Osteoblast (primary cell): ENCODE data around the gene POU6F2. TPM values are rescaled to one million over a fixed set of nuclear protein-coding genes. Genes with fewer than 3 reads are reported as not detected.

Source experiments
- DNase-seq: peaks from one replicate; pipeline ENCODE4 v3.0.0; 2011; ENCODE audit warnings: low spot score, mixed read lengths; ENCODE audit not compliant: insufficient read length; ENCODE audit errors: missing footprints
- H2AFZ ChIP-seq: 2 replicates; pipeline ENCODE4 v1.6.0; 2011; ENCODE audit warnings: mild to moderate bottlenecking, low read length
- H3K27ac ChIP-seq: 2 replicates; pipeline ENCODE4 v1.5.1; 2011; ENCODE audit warnings: mild to moderate bottlenecking, low read depth, low read length, moderate library complexity
- H3K27me3 ChIP-seq: 2 replicates; pipeline ENCODE4 v1.6.0; 2012; ENCODE audit warnings: mild to moderate bottlenecking, control low read depth, inconsistent platforms, low read length, moderate library complexity; ENCODE audit not compliant: insufficient read depth
- H3K36me3 ChIP-seq: 2 replicates; pipeline ENCODE4 v1.5.1; 2011; ENCODE audit warnings: mild to moderate bottlenecking, low read length, control low read depth, moderate library complexity; ENCODE audit not compliant: insufficient read depth
- H3K4me1 ChIP-seq: 2 replicates; pipeline ENCODE4 v1.5.1; 2011; ENCODE audit warnings: mild to moderate bottlenecking, low read length, control low read depth, moderate library complexity; ENCODE audit not compliant: insufficient read depth
- H3K4me2 ChIP-seq: 2 replicates; pipeline ENCODE4 v1.6.0; 2011; ENCODE audit warnings: mild to moderate bottlenecking, low read length; ENCODE audit not compliant: insufficient read depth
- H3K4me3 ChIP-seq: fragments of 200-600 bp; sonication (generic); 3 replicates; pipeline ENCODE4 v1.5.1; 2012; ENCODE audit warnings: mild to moderate bottlenecking, low read length, inconsistent platforms; ENCODE audit not compliant: insufficient read depth
- H3K79me2 ChIP-seq: 2 replicates; pipeline ENCODE4 v1.6.0; 2012; ENCODE audit warnings: mild to moderate bottlenecking, low read length, control low read depth, inconsistent platforms; ENCODE audit not compliant: insufficient read depth
- H3K9me3 ChIP-seq: 2 replicates; pipeline ENCODE4 v1.5.1; 2011; ENCODE audit warnings: low read depth, low read length, control low read depth
- H4K20me1 ChIP-seq: 2 replicates; pipeline ENCODE4 v1.6.0; 2012; ENCODE audit warnings: mild to moderate bottlenecking, low read length, control low read depth; ENCODE audit not compliant: insufficient read depth
- CTCF ChIP-seq: IDR thresholded peaks from 2 replicates; pipeline ENCODE4 v1.5.1; 2011; ENCODE audit warnings: mild to moderate bottlenecking, low read depth, low read length, moderate library complexity; ENCODE audit errors: extremely low read depth
- total RNA-seq: library from RNA; depleted of rRNA; stranded (reverse); fragments of >200 nt; gene quantifications from 2 replicates; pipeline ENCODE4 v1.2.3, GENCODE V29; 2012

POU6F2 gene
- total RNA-seq, 1 donor: not detected

- Histone ChIP-seq H3K79me2 (no peaks in the 10 kb centered on the region), H3K27me3 (no peaks in the 10 kb centered on the region), H3K27ac (no peak overlapping the region), H3K36me3 (no peaks in the 10 kb centered on the region), H3K4me1 (no peaks in the 10 kb centered on the region), H2AFZ (no peak overlapping the region), H3K9me3 (no peaks in the 10 kb centered on the region), H3K4me2 (no peak overlapping the region), H4K20me1 (no peaks in the 10 kb centered on the region), H3K4me3 (no peak overlapping the region)
- no peak for TF ChIP-seq CTCF
- no peak for DNase-seq
These were observed 21.8 kb upstream of the POU6F2 start for GRCh38 chr7:38955892-38956291.

DNA sequence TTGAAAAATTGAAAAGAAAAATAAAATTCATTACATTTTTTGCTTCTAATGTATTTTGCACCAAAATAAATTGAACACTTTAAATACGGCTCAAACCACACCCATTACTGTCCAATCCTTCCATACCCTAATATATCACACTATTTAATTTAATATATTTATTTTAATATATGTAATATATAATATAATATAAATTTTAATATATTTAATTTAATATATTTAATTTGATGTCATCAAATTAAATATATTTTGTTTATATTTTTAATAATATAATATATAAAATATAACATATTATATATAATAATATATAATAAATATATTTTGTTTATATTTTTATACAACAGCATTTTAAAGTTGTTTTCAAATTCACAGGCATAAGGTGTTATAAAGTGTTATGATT, 15.7 kb upstream of the POU6F2 start:
- H3K27me3 ChIP-seq: no peaks in the 10 kb centered on the region
- no peak for DNase-seq
- no peak overlapping the region for H3K4me2 ChIP-seq
- H2AFZ ChIP-seq: no peak overlapping the region
- no peaks in the 10 kb centered on the region for H4K20me1 ChIP-seq
- no peaks in the 10 kb centered on the region for H3K9me3 ChIP-seq
- no peaks in the 10 kb centered on the region for H3K36me3 ChIP-seq
- no peak overlapping the region for H3K4me3 ChIP-seq
- no peak for TF ChIP-seq CTCF
- no peak overlapping the region for H3K27ac ChIP-seq
- H3K4me1 ChIP-seq: no peaks in the 10 kb centered on the region
- H3K79me2 ChIP-seq: no peaks in the 10 kb centered on the region

DNA sequence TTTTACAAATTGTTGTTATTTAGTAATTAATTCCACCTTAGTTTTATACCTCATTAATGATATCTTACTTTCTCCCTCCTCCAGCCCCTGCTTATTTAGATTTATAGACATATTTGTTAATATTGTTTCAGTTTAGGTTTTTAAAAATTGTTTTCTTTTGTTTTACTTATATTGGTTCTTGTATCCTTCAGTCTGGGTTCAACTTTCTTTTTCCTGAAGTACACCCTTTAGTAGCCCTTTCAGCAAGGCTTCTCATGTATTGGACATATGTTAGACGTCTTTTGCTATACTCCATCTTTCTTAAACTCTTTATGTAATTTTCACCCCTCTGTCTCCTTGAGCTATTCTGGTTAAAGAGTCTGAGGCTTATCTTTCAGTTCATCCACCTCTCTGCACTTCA, 12.8 kb upstream of the POU6F2 start:
- no peaks in the 10 kb centered on the region for H3K36me3 ChIP-seq
- no peak for TF ChIP-seq CTCF

DNA sequence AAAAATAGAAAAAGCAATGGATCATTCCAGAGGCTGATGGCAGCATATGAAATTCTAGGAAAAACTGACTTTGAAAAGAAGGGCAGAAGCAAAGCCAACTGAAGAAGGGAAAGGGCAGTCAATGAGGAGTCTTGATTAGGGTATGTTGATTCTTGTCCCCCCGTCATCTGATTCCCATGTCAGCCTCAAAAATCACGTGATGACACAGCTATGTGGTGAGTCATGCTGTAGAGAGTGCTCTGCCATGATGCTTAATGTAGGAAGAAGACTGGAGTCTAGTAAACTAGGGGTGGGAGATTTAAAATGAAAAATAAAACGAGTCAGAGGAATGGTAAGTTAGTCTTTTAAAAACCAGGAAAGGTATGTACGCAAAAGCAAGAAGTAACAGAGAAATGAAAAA, 3.9 kb upstream of the POU6F2 start:
- H3K4me1 ChIP-seq: no peaks in the 10 kb centered on the region
- no peak overlapping the region for H3K27ac ChIP-seq
- H2AFZ ChIP-seq: no peak overlapping the region
- no peak overlapping the region for H3K4me2 ChIP-seq
- no peak overlapping the region for H3K4me3 ChIP-seq
- TF ChIP-seq CTCF: no peak
- no peaks in the 10 kb centered on the region for H3K36me3 ChIP-seq
- no peaks in the 10 kb centered on the region for H3K9me3 ChIP-seq
- no peak for DNase-seq
- H3K27me3 ChIP-seq: peaks cover 12% of the 10 kb centered on the region
- no peaks in the 10 kb centered on the region for H4K20me1 ChIP-seq
- no peaks in the 10 kb centered on the region for H3K79me2 ChIP-seq

More for the DNA sequence above, 12.8 kb upstream of the POU6F2 start:
- no peak overlapping the region for H3K27ac ChIP-seq
- H3K79me2 ChIP-seq: no peaks in the 10 kb centered on the region
- no peaks in the 10 kb centered on the region for H3K4me1 ChIP-seq
- no peaks in the 10 kb centered on the region for H3K9me3 ChIP-seq
- H2AFZ ChIP-seq: no peak overlapping the region
- H3K4me2 ChIP-seq: no peak overlapping the region
- H3K4me3 ChIP-seq: no peak overlapping the region
- DNase-seq: no peak
- no peaks in the 10 kb centered on the region for H3K27me3 ChIP-seq
- no peaks in the 10 kb centered on the region for H4K20me1 ChIP-seq
